Measurements from ENCODE around the gene RPGR. TPM values are rescaled to one million over a fixed set of nuclear protein-coding genes. Genes with fewer than 3 reads are reported as not detected.

RPGR gene
- total RNA-seq, 1 donor = 8.0 TPM

DNA sequence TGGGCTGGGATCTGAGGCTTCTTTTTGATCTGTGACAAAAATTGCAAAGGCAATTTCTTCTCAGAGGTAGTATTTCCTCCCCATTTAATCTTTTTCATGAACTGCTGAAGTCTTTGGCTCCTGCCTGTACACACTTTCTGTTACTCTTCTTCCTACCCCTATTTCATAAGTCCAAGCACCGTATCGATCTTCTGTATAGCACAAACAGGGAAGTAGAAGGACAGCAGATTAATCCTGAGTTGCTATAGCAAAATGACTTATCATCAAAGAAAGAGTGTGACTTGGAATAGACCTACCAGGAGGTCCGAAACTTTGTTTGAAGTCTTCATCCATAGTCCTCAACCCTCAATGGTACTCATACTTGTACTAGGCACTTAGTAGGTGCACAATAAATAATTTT is 47.1 kb upstream of the RPGR start:
- Histone ChIP-seq H3K27ac (ENCODE audit: low read depth, low read length) (no peak overlapping the region), H3K4me1 (ENCODE audit: insufficient read depth, low read length) (no peaks in the 10 kb centered on the region), H4K20me1 (ENCODE audit: insufficient read depth, low read length) (no peaks in the 10 kb centered on the region), H3K9me3 (ENCODE audit: low read depth, low read length) (no peaks in the 10 kb centered on the region), H3K4me3 (ENCODE audit: insufficient read depth, low read length) (no peak overlapping the region), H3K27me3 (ENCODE audit: insufficient read depth, low read length) (peaks cover 4% of the 10 kb centered on the region), H3K79me2 (ENCODE audit: insufficient read depth, low read length) (no peaks in the 10 kb centered on the region), H3K4me2 (ENCODE audit: insufficient read depth, low read length) (no peak overlapping the region), H2AFZ (ENCODE audit: low read length) (no peak overlapping the region), H3K36me3 (ENCODE audit: insufficient read depth, low read length) (no peaks in the 10 kb centered on the region)
- TF ChIP-seq, protein P1, sequence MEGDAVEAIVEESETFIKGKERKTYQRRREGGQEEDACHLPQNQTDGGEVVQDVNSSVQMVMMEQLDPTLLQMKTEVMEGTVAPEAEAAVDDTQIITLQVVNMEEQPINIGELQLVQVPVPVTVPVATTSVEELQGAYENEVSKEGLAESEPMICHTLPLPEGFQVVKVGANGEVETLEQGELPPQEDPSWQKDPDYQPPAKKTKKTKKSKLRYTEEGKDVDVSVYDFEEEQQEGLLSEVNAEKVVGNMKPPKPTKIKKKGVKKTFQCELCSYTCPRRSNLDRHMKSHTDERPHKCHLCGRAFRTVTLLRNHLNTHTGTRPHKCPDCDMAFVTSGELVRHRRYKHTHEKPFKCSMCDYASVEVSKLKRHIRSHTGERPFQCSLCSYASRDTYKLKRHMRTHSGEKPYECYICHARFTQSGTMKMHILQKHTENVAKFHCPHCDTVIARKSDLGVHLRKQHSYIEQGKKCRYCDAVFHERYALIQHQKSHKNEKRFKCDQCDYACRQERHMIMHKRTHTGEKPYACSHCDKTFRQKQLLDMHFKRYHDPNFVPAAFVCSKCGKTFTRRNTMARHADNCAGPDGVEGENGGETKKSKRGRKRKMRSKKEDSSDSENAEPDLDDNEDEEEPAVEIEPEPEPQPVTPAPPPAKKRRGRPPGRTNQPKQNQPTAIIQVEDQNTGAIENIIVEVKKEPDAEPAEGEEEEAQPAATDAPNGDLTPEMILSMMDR (IDR thresholded peaks at IDR 0.05; ENCODE audit: extremely low read depth, low read depth, low read length) = no peak
- no peak for DNase-seq (ENCODE audit: insufficient read length, low spot score, missing footprints)

DNA sequence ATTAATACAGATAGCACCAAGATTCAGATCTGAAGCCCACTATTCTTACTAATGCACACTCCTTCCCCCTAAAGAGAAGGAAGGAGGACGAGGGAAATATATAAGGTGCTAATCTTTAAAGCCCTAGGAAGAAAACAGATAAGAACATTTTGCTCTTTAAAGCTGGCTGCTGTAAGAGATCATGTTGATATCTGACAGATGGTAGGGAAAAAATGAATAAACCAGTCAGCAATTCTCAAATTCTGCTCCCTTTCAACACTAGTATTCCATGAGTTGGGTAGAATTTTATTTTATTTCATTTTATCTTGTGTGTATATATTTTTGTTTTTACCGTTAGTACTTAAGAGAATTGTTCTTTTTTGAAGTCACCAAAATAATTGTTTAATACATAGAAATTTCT is 44.3 kb upstream of the RPGR start:
- no peak overlapping the region for H2AFZ ChIP-seq (ENCODE audit: low read length)
- H3K27me3 ChIP-seq (ENCODE audit: insufficient read depth, low read length) = peaks cover 4% of the 10 kb centered on the region
- no peaks in the 10 kb centered on the region for H3K79me2 ChIP-seq (ENCODE audit: insufficient read depth, low read length)
- H3K36me3 ChIP-seq (ENCODE audit: insufficient read depth, low read length) = no peaks in the 10 kb centered on the region
- H3K4me1 ChIP-seq (ENCODE audit: insufficient read depth, low read length) = no peaks in the 10 kb centered on the region
- TF ChIP-seq, protein P1 (IDR thresholded peaks at IDR 0.05; ENCODE audit: extremely low read depth, low read depth, low read length) = no peak
- no peaks in the 10 kb centered on the region for H4K20me1 ChIP-seq (ENCODE audit: insufficient read depth, low read length)
- H3K4me2 ChIP-seq (ENCODE audit: insufficient read depth, low read length) = no peak overlapping the region
- no peaks in the 10 kb centered on the region for H3K9me3 ChIP-seq (ENCODE audit: low read depth, low read length)
- no peak overlapping the region for H3K4me3 ChIP-seq (ENCODE audit: insufficient read depth, low read length)
- no peak for DNase-seq (ENCODE audit: insufficient read length, low spot score, missing footprints)
- H3K27ac ChIP-seq (ENCODE audit: low read depth, low read length) = no peak overlapping the region

DNA sequence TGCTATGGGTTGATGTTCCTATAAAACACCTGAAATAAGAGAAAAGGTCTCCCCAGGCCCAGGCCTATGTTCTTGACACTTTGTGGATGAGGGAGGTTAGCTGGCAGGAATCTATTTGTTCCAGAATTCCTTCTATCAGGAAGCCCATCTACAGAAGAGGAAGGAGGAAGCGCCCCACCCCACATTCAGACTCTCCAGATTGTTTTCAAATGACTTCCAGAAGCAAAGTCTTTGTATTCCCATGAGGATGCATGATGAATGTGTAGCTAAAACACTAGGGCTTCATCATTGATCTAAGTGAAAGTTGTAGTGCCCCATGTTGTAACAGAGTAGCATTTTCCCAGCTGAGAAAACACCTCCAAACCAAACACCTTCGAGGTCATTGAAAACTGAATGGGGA is 41.5 kb upstream of the RPGR start:
- Histone ChIP-seq H3K9me3 (ENCODE audit: low read depth, low read length) (no peaks in the 10 kb centered on the region), H3K79me2 (ENCODE audit: insufficient read depth, low read length) (no peaks in the 10 kb centered on the region), H4K20me1 (ENCODE audit: insufficient read depth, low read length) (no peaks in the 10 kb centered on the region), H3K4me3 (ENCODE audit: insufficient read depth, low read length) (no peak overlapping the region), H3K27me3 (ENCODE audit: insufficient read depth, low read length) (no peaks in the 10 kb centered on the region), H3K36me3 (ENCODE audit: insufficient read depth, low read length) (no peaks in the 10 kb centered on the region), H2AFZ (ENCODE audit: low read length) (no peak overlapping the region), H3K27ac (ENCODE audit: low read depth, low read length) (no peak overlapping the region), H3K4me1 (ENCODE audit: insufficient read depth, low read length) (no peaks in the 10 kb centered on the region), H3K4me2 (ENCODE audit: insufficient read depth, low read length) (no peak overlapping the region)
- TF ChIP-seq, protein P1 (IDR thresholded peaks at IDR 0.05; ENCODE audit: extremely low read depth, low read depth, low read length) = no peak
- DNase-seq (ENCODE audit: insufficient read length, low spot score, missing footprints) = no peak

DNA sequence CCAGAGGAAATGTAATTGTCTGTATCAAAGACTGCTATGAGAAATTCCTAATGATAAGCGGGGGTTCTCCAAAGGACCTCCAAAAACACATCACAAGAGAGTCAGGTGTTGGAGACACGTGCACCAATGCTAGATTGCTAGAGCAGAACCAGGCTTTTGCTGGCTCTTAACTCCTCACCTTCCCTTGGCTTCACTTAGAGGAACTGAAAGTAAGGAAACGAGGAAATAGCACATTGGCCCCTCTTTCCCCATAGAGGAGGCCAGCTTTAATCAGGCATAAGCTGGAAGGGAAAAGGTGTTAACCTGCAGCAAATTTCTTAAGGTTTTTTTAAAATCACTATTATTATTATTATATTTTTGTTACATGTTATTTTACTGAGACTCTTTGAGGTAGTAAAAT is 38.6 kb upstream of the RPGR start:
- no peaks in the 10 kb centered on the region for H4K20me1 ChIP-seq (ENCODE audit: insufficient read depth, low read length)
- H3K79me2 ChIP-seq (ENCODE audit: insufficient read depth, low read length) = no peaks in the 10 kb centered on the region
- no peak overlapping the region for H3K4me3 ChIP-seq (ENCODE audit: insufficient read depth, low read length)
- TF ChIP-seq, protein P1 (IDR thresholded peaks at IDR 0.05; ENCODE audit: extremely low read depth, low read depth, low read length) = no peak
- H3K4me2 ChIP-seq (ENCODE audit: insufficient read depth, low read length) = no peak overlapping the region
- H2AFZ ChIP-seq (ENCODE audit: low read length) = no peak overlapping the region
- no peaks in the 10 kb centered on the region for H3K9me3 ChIP-seq (ENCODE audit: low read depth, low read length)
- peaks cover 7% of the 10 kb centered on the region for H3K27me3 ChIP-seq (ENCODE audit: insufficient read depth, low read length)
- no peaks in the 10 kb centered on the region for H3K36me3 ChIP-seq (ENCODE audit: insufficient read depth, low read length)
- H3K4me1 ChIP-seq (ENCODE audit: insufficient read depth, low read length) = no peaks in the 10 kb centered on the region
- H3K27ac ChIP-seq (ENCODE audit: low read depth, low read length) = no peak overlapping the region
- DNase-seq (ENCODE audit: insufficient read length, low spot score, missing footprints) = no peak

All from osteoblast (primary cell).